Measurements from ENCODE around the gene GNAI3.
A peak's percentile ranks its signal among the peaks of the same experiment; 100 is the strongest.

DNA sequence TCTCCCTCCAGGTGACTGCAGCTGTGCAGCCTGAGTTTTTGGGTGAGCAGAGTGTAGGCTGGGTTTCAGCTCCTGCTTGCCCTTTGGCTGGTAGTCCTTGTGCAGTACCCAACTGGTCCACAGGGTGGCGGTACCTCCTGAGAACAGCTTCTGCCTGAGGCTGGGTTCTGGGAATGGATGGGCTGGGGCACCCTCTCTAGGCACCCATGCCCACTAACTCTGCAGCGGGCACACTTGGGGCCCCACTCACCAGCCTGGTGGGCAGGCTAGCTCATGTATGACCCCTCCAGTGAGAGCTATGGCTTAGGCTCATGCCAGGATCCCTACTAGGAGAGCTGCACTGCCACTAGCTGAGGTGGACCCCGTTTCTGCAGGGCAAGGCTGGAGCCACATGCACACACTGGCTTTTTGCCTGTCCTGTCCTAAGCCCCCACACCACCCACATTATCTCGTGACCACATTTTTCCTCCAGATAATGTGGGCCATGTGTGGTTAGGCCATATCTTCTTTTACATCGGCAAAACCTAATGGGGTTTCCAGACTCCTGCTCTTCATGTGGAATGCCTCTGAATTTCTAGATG is 92.0 kb downstream of the GNAI3 start:
- TF ChIP-seq, protein P1, sequence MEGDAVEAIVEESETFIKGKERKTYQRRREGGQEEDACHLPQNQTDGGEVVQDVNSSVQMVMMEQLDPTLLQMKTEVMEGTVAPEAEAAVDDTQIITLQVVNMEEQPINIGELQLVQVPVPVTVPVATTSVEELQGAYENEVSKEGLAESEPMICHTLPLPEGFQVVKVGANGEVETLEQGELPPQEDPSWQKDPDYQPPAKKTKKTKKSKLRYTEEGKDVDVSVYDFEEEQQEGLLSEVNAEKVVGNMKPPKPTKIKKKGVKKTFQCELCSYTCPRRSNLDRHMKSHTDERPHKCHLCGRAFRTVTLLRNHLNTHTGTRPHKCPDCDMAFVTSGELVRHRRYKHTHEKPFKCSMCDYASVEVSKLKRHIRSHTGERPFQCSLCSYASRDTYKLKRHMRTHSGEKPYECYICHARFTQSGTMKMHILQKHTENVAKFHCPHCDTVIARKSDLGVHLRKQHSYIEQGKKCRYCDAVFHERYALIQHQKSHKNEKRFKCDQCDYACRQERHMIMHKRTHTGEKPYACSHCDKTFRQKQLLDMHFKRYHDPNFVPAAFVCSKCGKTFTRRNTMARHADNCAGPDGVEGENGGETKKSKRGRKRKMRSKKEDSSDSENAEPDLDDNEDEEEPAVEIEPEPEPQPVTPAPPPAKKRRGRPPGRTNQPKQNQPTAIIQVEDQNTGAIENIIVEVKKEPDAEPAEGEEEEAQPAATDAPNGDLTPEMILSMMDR (conservative IDR thresholded peaks at IDR 0.05; ENCODE audit: low read depth, low read length) = peak; percentile 93
- TF ChIP-seq EZH2 (IDR thresholded peaks at IDR 0.05; ENCODE audit: borderline replicate concordance, low read depth, low read length, poor library complexity, severe bottlenecking) = no peak
